Measurements from ENCODE around the gene FIP1L1. TPM values are rescaled to one million over a fixed set of nuclear protein-coding genes. Genes with fewer than 3 reads are reported as not detected.

FIP1L1 gene
- total and polyA plus RNA-seq, 2 of the 13 experiments (the other 11 are each of a cell fraction or from before 2014, with no cell fraction given) = 14.9 to 69.4 TPM

DNA sequence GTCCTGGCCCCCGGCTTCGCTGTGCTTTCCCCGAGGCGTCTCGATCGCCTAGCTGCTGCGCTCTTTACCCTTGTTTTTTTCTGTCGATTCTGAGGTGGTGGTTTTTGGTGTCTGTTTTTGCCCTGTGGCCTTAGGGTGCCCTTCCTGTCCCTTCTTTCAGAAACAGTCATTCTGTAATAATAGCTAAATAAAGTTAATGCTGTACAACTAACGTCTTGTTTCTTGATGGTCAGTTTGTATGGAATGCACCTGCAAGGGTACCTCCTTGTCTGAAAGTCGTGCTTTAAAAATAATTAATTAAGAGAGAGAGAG is 686 bp downstream of the FIP1L1 start:
- peak overlapping the region; percentile 94 to 99 (median 98) for H3K4me3 ChIP-seq (replicated peaks in 1 of 3; ENCODE audit: insufficient read depth in 1 of 3, low read depth in 2 of 3, low read length in 3 of 3)
- peaks cover 49% of the 10 kb centered on the region for H3K4me1 ChIP-seq (ENCODE audit: insufficient read depth, low read length)
- ChIA-PET POLR2A (interaction anchor here (2.7 kb wide), 1 partner anchor 12 kb away, joined by 12 read pairs; the partner anchor contains the start of gene SCFD2), CTCF (ENCODE audit: low intra/inter-chr PET ratio, low total read pairs) (no interaction called here)
- TF ChIP-seq ZNF451 (CRISPR knock-in tag; IDR thresholded peaks at IDR 0.05) (0 out of 2 replicates have a peak, but pooled peaks have one; percentile 3), ZNF251 (CRISPR knock-in tag; IDR thresholded peaks at IDR 0.05) (no peak), ZC3H13 (CRISPR knock-in tag; IDR thresholded peaks at IDR 0.05) (0 out of 2 replicates have a peak, but pooled peaks have one; percentile 3), ZNF101 (CRISPR knock-in tag; IDR thresholded peaks at IDR 0.05; ENCODE audit: borderline replicate concordance, low read depth) (0 out of 2 replicates have a peak, but pooled peaks have one; percentile 0), HMG20B (CRISPR knock-in tag; conservative IDR thresholded peaks at IDR 0.05) (no peak), FOXC1 (CRISPR knock-in tag; IDR thresholded peaks at IDR 0.05; ENCODE audit: borderline replicate concordance) (0 out of 2 replicates have a peak, but pooled peaks have one; percentile 16)
- TF ChIP-seq, protein P1, sequence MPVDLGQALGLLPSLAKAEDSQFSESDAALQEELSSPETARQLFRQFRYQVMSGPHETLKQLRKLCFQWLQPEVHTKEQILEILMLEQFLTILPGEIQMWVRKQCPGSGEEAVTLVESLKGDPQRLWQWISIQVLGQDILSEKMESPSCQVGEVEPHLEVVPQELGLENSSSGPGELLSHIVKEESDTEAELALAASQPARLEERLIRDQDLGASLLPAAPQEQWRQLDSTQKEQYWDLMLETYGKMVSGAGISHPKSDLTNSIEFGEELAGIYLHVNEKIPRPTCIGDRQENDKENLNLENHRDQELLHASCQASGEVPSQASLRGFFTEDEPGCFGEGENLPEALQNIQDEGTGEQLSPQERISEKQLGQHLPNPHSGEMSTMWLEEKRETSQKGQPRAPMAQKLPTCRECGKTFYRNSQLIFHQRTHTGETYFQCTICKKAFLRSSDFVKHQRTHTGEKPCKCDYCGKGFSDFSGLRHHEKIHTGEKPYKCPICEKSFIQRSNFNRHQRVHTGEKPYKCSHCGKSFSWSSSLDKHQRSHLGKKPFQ (CRISPR knock-in tag; IDR thresholded peaks at IDR 0.05; ENCODE audit: insufficient replicate concordance) = peak; percentile 44
- TF ChIP-seq, protein P2, sequence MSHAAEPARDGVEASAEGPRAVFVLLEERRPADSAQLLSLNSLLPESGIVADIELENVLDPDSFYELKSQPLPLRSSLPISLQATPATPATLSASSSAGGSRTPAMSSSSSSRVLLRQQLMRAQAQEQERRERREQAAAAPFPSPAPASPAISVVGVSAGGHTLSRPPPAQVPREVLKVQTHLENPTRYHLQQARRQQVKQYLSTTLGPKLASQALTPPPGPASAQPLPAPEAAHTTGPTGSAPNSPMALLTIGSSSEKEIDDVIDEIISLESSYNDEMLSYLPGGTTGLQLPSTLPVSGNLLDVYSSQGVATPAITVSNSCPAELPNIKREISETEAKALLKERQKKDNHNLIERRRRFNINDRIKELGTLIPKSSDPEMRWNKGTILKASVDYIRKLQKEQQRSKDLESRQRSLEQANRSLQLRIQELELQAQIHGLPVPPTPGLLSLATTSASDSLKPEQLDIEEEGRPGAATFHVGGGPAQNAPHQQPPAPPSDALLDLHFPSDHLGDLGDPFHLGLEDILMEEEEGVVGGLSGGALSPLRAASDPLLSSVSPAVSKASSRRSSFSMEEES (CRISPR knock-in tag; IDR thresholded peaks at IDR 0.05) = 0 out of 2 replicates have a peak, but pooled peaks have one; percentile 2
- H3K27ac ChIP-seq (ENCODE audit: extremely low read length, insufficient read depth, low read length) = peak overlapping the region; percentile 84
- H3K9me3 ChIP-seq (ENCODE audit: low read length) = no peaks in the 10 kb centered on the region
- 5% methylated on average over 8 of the region's 10 CpGs for WGBS (ENCODE audit: low lambda C conversion rate)
- FAIRE-seq = no peak
- H3K9ac ChIP-seq (ENCODE audit: insufficient read depth, low read depth, low read length) = peak overlapping the region; percentile 93
- peaks cover 45% of the 10 kb centered on the region for H3K79me2 ChIP-seq (ENCODE audit: insufficient read depth, low read length)
- H3K4me2 ChIP-seq (ENCODE audit: low read depth, low read length) = peak overlapping the region; percentile 87
- intact Hi-C loops (cut with micrococcal nuclease; ENCODE audit: unreplicated experiment) = loop anchor here (5.0 kb wide), 1 partner anchor 361 kb away; no protein-coding TSS in a partner anchor
- no peak overlapping the region for H2AFZ ChIP-seq (ENCODE audit: low read length)
- in situ Hi-C loops (cut with HindIII; ENCODE audit: extremely low pct_ligation_motif_present, low pct_unique_long_range_greater_than_20kb) = loop anchor here (10.0 kb wide), 1 partner anchor 363 kb away; no protein-coding TSS in a partner anchor
- no TSS peak for BruUV-seq (replicated peaks)
- H4K20me1 ChIP-seq (ENCODE audit: insufficient read depth, low read length) = no peaks in the 10 kb centered on the region; the same call in 1 of the 2 replicates
- no peak for ATAC-seq
- no peak for DNase-seq (ENCODE audit: low spot score)
- H3K36me3 ChIP-seq (replicated peaks in 1 of 2; ENCODE audit: control insufficient read depth in 1 of 2, insufficient read depth in 2 of 2, low read length in 2 of 2) = peaks cover 2 to 12% of the 10 kb centered on the region in 2 experiments; a peak in 4 of 5 replicates
- no peaks in the 10 kb centered on the region for H3K27me3 ChIP-seq (ENCODE audit: control insufficient read depth in 1 of 2, insufficient read depth in 2 of 2, low read length in 2 of 2)
